Activated T-cell treated with anti-CD3 and anti-CD28 coated beads, Interleukin-2, amount 50 U/mL, for 4 hours (primary cell): ENCODE measurements around the gene KCNG2. TPM values are rescaled to one million over a fixed set of nuclear protein-coding genes. Genes with fewer than 3 reads are reported as not detected.

Experiments used
- ATAC-seq, 2 donors: fragments of 200-7000 bp; cut with Tn5 transposase; one replicate each; pipeline ENCODE4 v1.10.0; 2021
- DNase-seq: peaks from one replicate; pipeline ENCODE4 v3.0.0-alpha.2; 2020
- H3K27me3 Mint-ChIP-seq: one replicate; pipeline ENCODE4 v1.8.0; 2021; ENCODE audit warnings: low read depth, mixed read lengths
- H3K36me3 Mint-ChIP-seq: one replicate; pipeline ENCODE4 v1.8.0; 2022; ENCODE audit warnings: mixed read lengths; ENCODE audit not compliant: insufficient read depth
- H3K4me1 Mint-ChIP-seq: one replicate; pipeline ENCODE4 v1.8.0; 2021; ENCODE audit warnings: low read depth, mixed read lengths
- H3K4me3 Mint-ChIP-seq: one replicate; pipeline ENCODE4 v1.8.0; 2021; ENCODE audit warnings: mild to moderate bottlenecking, moderate library complexity, mixed read lengths
- H3K9me3 Mint-ChIP-seq: one replicate; pipeline ENCODE4 v1.8.0; 2021; ENCODE audit warnings: mixed read lengths
- total RNA-seq, 3 donors: library from RNA; stranded (reverse); gene quantifications; one replicate each; pipeline ENCODE4 v1.2.1, GENCODE V29; 2021

The KCNG2 gene
- total RNA-seq, 3 donors from 2014 or later = not detected

- ATAC-seq (no peak), DNase-seq (no peak)
- Mint-ChIP-seq H3K9me3 (no peaks in the 10 kb centered on the region), H3K4me3 (no peak overlapping the region), H3K36me3 (no peaks in the 10 kb centered on the region), H3K27me3 (peaks cover 49% of the 10 kb centered on the region), H3K4me1 (peaks cover 2% of the 10 kb centered on the region)
Observed at GRCh38 chr18:79785831-79786230, 11.9 kb upstream of the KCNG2 start.

- Mint-ChIP-seq H3K27me3 (peaks cover 54% of the 10 kb centered on the region), H3K9me3 (no peaks in the 10 kb centered on the region), H3K4me3 (no peak overlapping the region), H3K36me3 (no peaks in the 10 kb centered on the region), H3K4me1 (peaks cover 4% of the 10 kb centered on the region)
- no peak for ATAC-seq
- DNase-seq = no peak
Observed at GRCh38 chr18:79786304-79786703, 11.4 kb upstream of the KCNG2 start.

- DNase-seq = no peak
- H3K9me3 Mint-ChIP-seq = no peaks in the 10 kb centered on the region
- no peaks in the 10 kb centered on the region for H3K36me3 Mint-ChIP-seq
- peaks cover 60% of the 10 kb centered on the region for H3K27me3 Mint-ChIP-seq
- peaks cover 8% of the 10 kb centered on the region for H3K4me1 Mint-ChIP-seq
- H3K4me3 Mint-ChIP-seq = no peak overlapping the region
- ATAC-seq = no peak
Observed at GRCh38 chr18:79786786-79787526, 10.8 kb upstream of the KCNG2 start.

- DNase-seq (no peak), ATAC-seq (no peak)
- Mint-ChIP-seq H3K4me1 (peaks cover 11% of the 10 kb centered on the region), H3K9me3 (no peaks in the 10 kb centered on the region), H3K36me3 (no peaks in the 10 kb centered on the region), H3K27me3 (peaks cover 63% of the 10 kb centered on the region), H3K4me3 (no peak overlapping the region)
Observed at GRCh38 chr18:79787527-79787864, 10.2 kb upstream of the KCNG2 start.

DNA sequence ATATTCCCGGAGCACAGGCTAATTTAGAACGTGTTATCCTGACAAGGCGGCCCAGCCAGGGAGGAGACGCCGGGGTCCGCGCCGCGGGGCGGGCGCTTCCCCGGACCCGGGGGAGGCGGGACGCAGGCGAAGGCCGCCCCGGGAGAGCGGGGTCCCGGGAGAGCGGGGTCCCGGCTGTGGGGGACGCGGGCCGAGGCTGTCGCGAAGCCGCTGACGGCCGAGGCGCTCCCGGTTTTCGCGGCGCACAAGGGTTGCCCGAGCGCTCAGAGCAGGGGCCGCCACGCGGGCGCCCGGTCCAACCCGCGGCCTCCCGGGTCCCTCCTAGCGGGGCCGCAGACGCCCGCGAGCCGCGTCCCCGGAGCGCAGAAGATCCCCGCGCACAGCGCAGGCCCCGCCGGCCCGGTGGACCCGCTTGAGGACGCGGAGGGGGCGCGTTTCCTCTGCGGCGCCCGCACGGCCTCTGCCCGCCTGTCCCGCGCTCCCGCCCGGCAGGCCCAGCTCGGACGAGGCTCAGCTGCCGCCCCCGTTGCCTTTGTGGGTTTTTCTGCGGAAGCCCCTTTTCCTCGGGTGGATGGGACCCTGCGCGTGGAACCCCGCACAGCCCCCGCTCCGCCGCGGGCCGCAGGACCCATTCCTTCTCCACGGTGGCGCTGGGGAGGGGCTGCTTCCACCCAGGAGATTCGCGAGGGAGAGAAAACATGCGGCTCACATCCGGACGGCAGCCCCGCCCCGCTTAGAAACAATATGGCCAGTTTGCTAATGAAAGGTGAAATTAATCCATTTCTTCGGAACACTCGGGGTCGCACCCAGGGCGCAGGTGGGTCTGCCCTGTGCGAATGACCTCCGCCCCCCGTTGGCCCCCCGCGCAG lies 9.6 kb upstream of the KCNG2 start:
- DNase-seq = no peak
- no peaks in the 10 kb centered on the region for H3K9me3 Mint-ChIP-seq
- peaks cover 14% of the 10 kb centered on the region for H3K4me1 Mint-ChIP-seq
- peaks cover 69% of the 10 kb centered on the region for H3K27me3 Mint-ChIP-seq
- no peak overlapping the region for H3K4me3 Mint-ChIP-seq
- peak in 1 of 2 donors; percentile 35 for ATAC-seq
- H3K36me3 Mint-ChIP-seq = no peaks in the 10 kb centered on the region

DNA sequence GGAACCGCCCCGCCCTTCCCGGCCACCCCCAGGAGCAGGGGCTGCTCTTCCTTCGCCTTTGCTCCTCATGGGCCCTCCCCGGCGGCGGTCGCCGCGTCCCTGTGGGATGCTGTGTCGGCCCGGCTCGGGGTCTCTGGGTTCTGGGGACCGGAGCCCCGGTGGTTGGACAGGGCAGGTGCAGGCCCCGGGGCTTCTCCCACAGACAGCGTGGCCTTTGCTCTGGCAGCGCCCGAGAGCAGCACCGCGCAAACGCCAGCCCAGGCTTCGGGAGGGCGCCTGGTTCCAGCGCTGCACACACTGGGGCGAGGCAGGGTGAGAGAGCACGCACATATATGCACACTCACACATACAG lies 9.0 kb upstream of the KCNG2 start:
- H3K4me1 Mint-ChIP-seq = peaks cover 14% of the 10 kb centered on the region
- DNase-seq (no peak), ATAC-seq (no peak)
- H3K36me3 Mint-ChIP-seq = no peaks in the 10 kb centered on the region
- H3K27me3 Mint-ChIP-seq = peaks cover 69% of the 10 kb centered on the region
- no peaks in the 10 kb centered on the region for H3K9me3 Mint-ChIP-seq
- no peak overlapping the region for H3K4me3 Mint-ChIP-seq

DNA sequence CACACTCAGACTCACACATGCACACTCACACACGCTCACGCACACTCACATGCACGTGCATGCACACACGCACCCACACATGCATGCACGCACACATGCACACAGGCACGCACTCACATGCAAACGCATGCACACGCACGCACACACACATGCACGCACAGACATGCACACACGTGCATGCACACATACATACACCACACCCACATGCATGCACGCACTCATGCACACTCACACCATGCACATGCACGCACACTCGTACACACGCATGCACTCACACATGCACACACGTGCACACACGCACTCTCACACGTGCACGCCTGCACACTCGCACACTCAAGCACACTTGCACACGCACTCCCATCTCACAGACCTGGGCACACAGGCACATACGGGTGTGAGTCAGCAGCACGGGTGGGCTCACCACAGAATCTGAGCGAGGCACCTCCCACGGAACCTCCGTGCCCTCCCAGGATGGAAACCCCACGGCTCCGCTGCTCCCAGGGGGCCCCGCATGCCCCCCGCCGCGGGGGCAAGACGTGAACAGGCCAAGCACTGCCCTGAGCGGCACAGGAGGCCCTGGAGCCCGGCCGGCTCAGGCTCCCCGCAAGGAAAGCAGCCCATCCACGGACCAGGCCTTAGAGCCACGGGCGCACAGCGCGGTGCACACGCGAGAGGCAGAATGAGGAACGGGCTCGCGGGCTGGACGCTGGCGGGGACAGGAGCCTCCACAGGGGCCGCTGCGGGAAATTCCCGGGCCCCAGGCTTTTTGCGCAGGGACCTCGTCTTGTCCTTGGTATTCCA lies 8.4 kb upstream of the KCNG2 start:
- Mint-ChIP-seq H3K4me1 (peaks cover 14% of the 10 kb centered on the region), H3K9me3 (no peaks in the 10 kb centered on the region), H3K27me3 (peaks cover 71% of the 10 kb centered on the region), H3K36me3 (no peaks in the 10 kb centered on the region), H3K4me3 (no peak overlapping the region)
- DNase-seq (no peak), ATAC-seq (no peak)

- H3K4me1 Mint-ChIP-seq = peaks cover 14% of the 10 kb centered on the region
- no peaks in the 10 kb centered on the region for H3K36me3 Mint-ChIP-seq
- H3K27me3 Mint-ChIP-seq = peaks cover 74% of the 10 kb centered on the region
- H3K9me3 Mint-ChIP-seq = no peaks in the 10 kb centered on the region
- ATAC-seq (no peak), DNase-seq (no peak)
- H3K4me3 Mint-ChIP-seq = no peak overlapping the region
Observed at GRCh38 chr18:79789901-79790890, 7.5 kb upstream of the KCNG2 start.

GRCh38 chr18:79790996-79791972 lies 6.5 kb upstream of the KCNG2 start:
- peak in 1 of 2 donors; percentile 20 for ATAC-seq
- no peak overlapping the region for H3K4me3 Mint-ChIP-seq
- H3K27me3 Mint-ChIP-seq = peaks cover 69% of the 10 kb centered on the region
- DNase-seq = no peak
- H3K4me1 Mint-ChIP-seq = peaks cover 14% of the 10 kb centered on the region
- no peaks in the 10 kb centered on the region for H3K9me3 Mint-ChIP-seq
- H3K36me3 Mint-ChIP-seq = no peaks in the 10 kb centered on the region

GRCh38 chr18:79792096-79792987 lies 5.4 kb upstream of the KCNG2 start:
- Mint-ChIP-seq H3K27me3 (peaks cover 69% of the 10 kb centered on the region), H3K9me3 (no peaks in the 10 kb centered on the region), H3K4me3 (no peak overlapping the region), H3K36me3 (peaks cover 2% of the 10 kb centered on the region), H3K4me1 (peaks cover 16% of the 10 kb centered on the region)
- DNase-seq (no peak), ATAC-seq (no peak)

- Mint-ChIP-seq H3K36me3 (peaks cover 3% of the 10 kb centered on the region), H3K9me3 (no peaks in the 10 kb centered on the region), H3K27me3 (peaks cover 67% of the 10 kb centered on the region), H3K4me1 (peaks cover 17% of the 10 kb centered on the region), H3K4me3 (no peak overlapping the region)
- ATAC-seq = no peak
- no peak for DNase-seq
Observed at GRCh38 chr18:79792988-79793355, 4.8 kb upstream of the KCNG2 start.

DNA sequence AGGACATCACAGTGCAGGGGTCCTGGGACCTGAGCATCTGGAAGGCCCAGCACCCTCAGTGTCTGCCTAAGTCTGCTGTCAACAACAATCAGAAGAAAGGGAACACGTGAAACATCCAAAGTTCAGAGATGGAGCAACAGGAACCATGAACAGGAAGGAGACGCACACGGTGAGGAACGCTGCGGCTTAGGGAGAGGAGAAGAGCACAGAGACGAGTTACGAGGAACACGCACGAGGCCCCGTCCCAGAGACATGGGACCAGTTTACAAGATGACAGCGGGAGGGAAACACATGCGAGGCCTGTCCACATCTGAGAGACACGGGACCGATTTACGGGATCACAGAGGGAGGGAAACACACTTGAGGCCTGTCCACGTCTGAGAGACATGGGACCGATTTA lies 2.9 kb upstream of the KCNG2 start:
- peaks cover 24% of the 10 kb centered on the region for H3K4me1 Mint-ChIP-seq
- H3K4me3 Mint-ChIP-seq = no peak overlapping the region
- H3K36me3 Mint-ChIP-seq = peaks cover 3% of the 10 kb centered on the region

More for the DNA sequence above, 2.9 kb upstream of the KCNG2 start:
- no peaks in the 10 kb centered on the region for H3K9me3 Mint-ChIP-seq
- no peak for ATAC-seq
- no peak for DNase-seq
- peaks cover 66% of the 10 kb centered on the region for H3K27me3 Mint-ChIP-seq
